Transverse colon (tissue), 4 donors: ENCODE data around the gene FKBP2. TPM values are rescaled to one million over a fixed set of nuclear protein-coding genes. Genes with fewer than 3 reads are reported as not detected.

Experiments used
- DNase-seq: peaks from one replicate; pipeline ENCODE4 v3.0.0-alpha.2; 2019
- H3K27ac ChIP-seq, 4 donors: fragments of 200-600 bp; sonication (generic); 2 replicates each; pipeline ENCODE4 v1.5.1; 2016 to 2018; ENCODE audit warnings: inconsistent platforms in 4 of 4
- H3K27me3 ChIP-seq: fragments of 200-600 bp; sonication (generic); 2 replicates; pipeline ENCODE4 v1.5.1; 2017; ENCODE audit warnings: inconsistent platforms
- H3K36me3 ChIP-seq, 4 donors: fragments of 200-600 bp; sonication (generic); 2 replicates each; pipeline ENCODE4 v1.5.1; 2017 to 2019; ENCODE audit warnings: inconsistent platforms in 4 of 4
- H3K4me1 ChIP-seq, 4 donors: fragments of 200-600 bp; sonication (generic); 2 replicates each; pipeline ENCODE4 v1.5.1; 2017 to 2020; ENCODE audit warnings: inconsistent platforms in 4 of 4
- H3K4me3 ChIP-seq, 4 donors: fragments of 200-600 bp; sonication (generic); 1 replicate in 1 of 4; 2 replicates in 3 of 4; pipeline versions ENCODE4 v1.5.1 to v1.6.1; 2017 to 2019; ENCODE audit warnings: inconsistent platforms in 4 of 4
- H3K9me3 ChIP-seq, 2 donors: fragments of 200-600 bp; sonication (generic); 2 replicates each; pipeline ENCODE4 v1.5.1; 2017 to 2019; ENCODE audit warnings: inconsistent platforms in 2 of 2
- EP300 ChIP-seq: sonication (generic); formaldehyde crosslinking; IDR thresholded peaks from one replicate; pipeline ENCODE4 v1.6.1; 2017; ENCODE audit warnings: antibody characterized with exemption, low read depth
- POLR2A ChIP-seq: fragments of 450-650 bp; IDR thresholded peaks from one replicate; pipeline ENCODE4 v1.6.1; 2016; ENCODE audit warnings: antibody characterized with exemption, mild to moderate bottlenecking, moderate library complexity
- POLR2AphosphoS5 ChIP-seq, 3 donors: sonication (generic); formaldehyde crosslinking; IDR thresholded peaks; one replicate each; pipeline ENCODE4 v1.6.1; 2016; ENCODE audit warnings: antibody characterized with exemption in 3 of 3
- WGBS, 2 donors: methylation state at CpG; one replicate each; pipeline ENCODE4 v1.1.5; 2018; ENCODE audit warnings: low coverage in 1 of 2; 5-methylcytosine and 5-hydroxymethylcytosine counted together
- in situ Hi-C, 4 donors: fragments of 200-750 bp; cut with MboI; loops; one replicate each; pipeline versions ENCODE4 v1.15.0 to v1.15.1; 2017; ENCODE audit warnings: low sequenced_read_pairs in 3 of 4, low pct_ligation_motif_present in 1 of 4, low pct_unique_long_range_greater_than_20kb in 1 of 4
- intact Hi-C: fragments of 100-400 bp; cut with DNase I; formaldehyde crosslinking; loops from one replicate; pipeline ENCODE4 v1.15.1; 2023; ENCODE audit warnings: low total_unique reads
- total RNA-seq, 4 donors: library from RNA; depleted of rRNA; stranded (reverse); fragments of >200 nt; gene quantifications; one replicate each; pipeline ENCODE4 v1.1.0, GENCODE V29; 2016
- TF ChIP-seq, protein P1 (sequence below), 5 experiments: fragments of 200-600 bp in 3 of 5; fragments of 450-650 bp in 2 of 5; sonication (generic) in 3 of 5; IDR thresholded peaks; 1 replicate in 2 of 5; 2 replicates in 3 of 5; pipeline ENCODE4 v1.5.1; 2016 to 2017; ENCODE audit warnings: antibody characterized with exemption in 5 of 5, inconsistent platforms in 3 of 5, mild to moderate bottlenecking in 2 of 5, moderate library complexity in 1 of 5

The FKBP2 gene
- total RNA-seq, 4 donors from 2014 or later, result 63.6 to 203 (median 102) TPM

DNA sequence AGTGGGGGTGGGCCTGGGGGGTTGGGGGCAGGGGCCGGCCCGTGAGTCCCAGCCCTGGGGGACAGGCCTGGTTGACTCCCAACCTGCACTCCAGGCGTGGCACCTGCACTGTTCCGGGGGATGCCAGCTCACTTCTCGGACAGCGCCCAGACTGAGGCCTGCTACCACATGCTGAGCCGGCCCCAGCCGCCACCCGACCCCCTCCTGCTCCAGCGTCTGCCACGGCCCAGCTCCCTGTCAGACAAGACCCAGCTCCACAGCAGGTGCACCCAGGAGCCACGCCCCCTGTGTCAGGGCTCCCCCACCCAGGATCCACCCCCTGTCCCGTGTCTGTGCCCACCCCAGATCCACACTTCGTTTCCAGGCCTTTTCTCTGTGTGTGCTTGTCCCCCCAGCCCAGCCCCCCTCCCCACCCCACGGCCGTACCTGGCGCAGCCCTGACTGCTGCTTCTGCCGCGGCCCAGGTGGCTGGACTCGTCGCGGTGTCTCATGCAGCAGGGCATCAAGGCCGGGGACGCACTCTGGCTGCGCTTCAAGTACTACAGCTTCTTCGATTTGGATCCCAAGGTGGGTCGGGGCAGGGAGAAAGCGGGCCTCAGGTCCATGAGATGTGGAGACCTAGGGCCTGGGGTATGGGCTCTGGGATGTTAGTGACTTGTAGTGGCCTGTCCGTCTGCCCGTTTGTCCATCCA, 29.6 kb upstream of the FKBP2 start:
- H3K36me3 ChIP-seq, result peaks cover 0 to 5% (median 0%) of the 10 kb centered on the region in 4 donors
- H3K27me3 ChIP-seq, result no peaks in the 10 kb centered on the region
- no peaks in the 10 kb centered on the region for H3K9me3 ChIP-seq
- intact Hi-C loops (no loop called here), in situ Hi-C loops (no loop called here)
- TF ChIP-seq POLR2A, result no peak
- TF ChIP-seq EP300, result no peak
- TF ChIP-seq, protein P1, sequence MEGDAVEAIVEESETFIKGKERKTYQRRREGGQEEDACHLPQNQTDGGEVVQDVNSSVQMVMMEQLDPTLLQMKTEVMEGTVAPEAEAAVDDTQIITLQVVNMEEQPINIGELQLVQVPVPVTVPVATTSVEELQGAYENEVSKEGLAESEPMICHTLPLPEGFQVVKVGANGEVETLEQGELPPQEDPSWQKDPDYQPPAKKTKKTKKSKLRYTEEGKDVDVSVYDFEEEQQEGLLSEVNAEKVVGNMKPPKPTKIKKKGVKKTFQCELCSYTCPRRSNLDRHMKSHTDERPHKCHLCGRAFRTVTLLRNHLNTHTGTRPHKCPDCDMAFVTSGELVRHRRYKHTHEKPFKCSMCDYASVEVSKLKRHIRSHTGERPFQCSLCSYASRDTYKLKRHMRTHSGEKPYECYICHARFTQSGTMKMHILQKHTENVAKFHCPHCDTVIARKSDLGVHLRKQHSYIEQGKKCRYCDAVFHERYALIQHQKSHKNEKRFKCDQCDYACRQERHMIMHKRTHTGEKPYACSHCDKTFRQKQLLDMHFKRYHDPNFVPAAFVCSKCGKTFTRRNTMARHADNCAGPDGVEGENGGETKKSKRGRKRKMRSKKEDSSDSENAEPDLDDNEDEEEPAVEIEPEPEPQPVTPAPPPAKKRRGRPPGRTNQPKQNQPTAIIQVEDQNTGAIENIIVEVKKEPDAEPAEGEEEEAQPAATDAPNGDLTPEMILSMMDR (IDR thresholded peaks at IDR 0.05), result no peak
- TF ChIP-seq POLR2AphosphoS5 (IDR thresholded peaks at IDR 0.05), result no peak
- H3K4me1 ChIP-seq, result peaks cover 0 to 16% (median 11%) of the 10 kb centered on the region in 4 donors
- H3K27ac ChIP-seq, result no peak overlapping the region
- WGBS, 2 donors, result 83 to 100% methylated on average over 1 to 27 of the region's 30 CpGs
- no peak overlapping the region for H3K4me3 ChIP-seq
- DNase-seq, result no peak

- Histone ChIP-seq H3K27ac (no peak overlapping the region), H3K9me3 (no peaks in the 10 kb centered on the region), H3K27me3 (no peaks in the 10 kb centered on the region), H3K4me1 (no peaks in the 10 kb centered on the region), H3K36me3 (peaks cover 0 to 5% (median 0%) of the 10 kb centered on the region in 4 donors), H3K4me3 (no peak overlapping the region)
- DNase-seq, result no peak
- 84 to 89% methylated on average over 1 to 6 of the region's 6 CpGs for WGBS, 2 donors
- in situ Hi-C loops, result no loop called here
- TF ChIP-seq, protein P1 (IDR thresholded peaks at IDR 0.05), result no peak
- TF ChIP-seq POLR2AphosphoS5 (IDR thresholded peaks at IDR 0.05) (no peak), EP300 (no peak), POLR2A (no peak)
- intact Hi-C loops, result no loop called here
These were observed 24.0 kb upstream of the FKBP2 start for GRCh38 chr11:64216879-64217278.

DNA sequence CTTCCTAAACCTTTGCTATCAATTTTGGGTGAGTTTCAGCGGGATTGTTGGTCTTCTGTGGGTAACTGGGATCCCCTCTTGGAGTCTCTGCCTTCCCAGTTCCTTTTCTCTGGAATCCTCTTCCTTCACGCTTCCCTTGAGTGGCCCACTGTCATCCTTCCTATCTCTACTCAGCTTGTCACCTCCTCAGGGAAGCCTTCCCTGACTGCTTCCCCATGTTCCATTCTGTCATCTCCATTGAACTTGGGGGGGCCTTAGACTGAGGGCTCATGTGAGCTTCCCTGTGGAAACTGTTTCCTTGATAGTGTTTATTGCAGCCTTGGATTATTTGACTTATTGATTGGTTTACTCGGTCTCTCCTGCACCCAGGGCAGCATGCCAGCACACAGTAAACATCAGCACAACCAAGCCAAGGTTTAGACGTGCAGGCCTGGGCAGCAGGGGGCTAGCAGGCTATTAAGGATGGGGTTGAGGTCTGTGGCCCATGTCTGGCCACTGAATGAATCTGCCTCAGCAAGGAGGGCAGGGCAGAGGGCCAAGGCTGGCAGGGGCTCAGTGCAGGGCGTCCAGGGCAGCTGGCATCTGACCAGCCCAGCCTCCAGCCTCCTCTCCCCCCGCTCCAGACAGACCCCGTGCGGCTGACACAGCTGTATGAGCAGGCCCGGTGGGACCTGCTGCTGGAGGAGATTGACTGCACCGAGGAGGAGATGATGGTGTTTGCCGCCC, 22.1 kb upstream of the FKBP2 start:
- no peak for DNase-seq
- Histone ChIP-seq H3K4me3 (no peak overlapping the region), H3K9me3 (no peaks in the 10 kb centered on the region), H3K27me3 (no peaks in the 10 kb centered on the region), H3K27ac (no peak overlapping the region), H3K4me1 (no peaks in the 10 kb centered on the region), H3K36me3 (peaks cover 0 to 5% (median 0%) of the 10 kb centered on the region in 4 donors)
- intact Hi-C loops (no loop called here), in situ Hi-C loops (no loop called here)
- TF ChIP-seq, protein P1 (IDR thresholded peaks at IDR 0.05), result no peak
- no peak for TF ChIP-seq EP300
- no peak for TF ChIP-seq POLR2AphosphoS5 (IDR thresholded peaks at IDR 0.05)
- no peak for TF ChIP-seq POLR2A
- 66 to 87% methylated on average over 2 to 4 of the region's 11 CpGs for WGBS, 2 donors

DNA sequence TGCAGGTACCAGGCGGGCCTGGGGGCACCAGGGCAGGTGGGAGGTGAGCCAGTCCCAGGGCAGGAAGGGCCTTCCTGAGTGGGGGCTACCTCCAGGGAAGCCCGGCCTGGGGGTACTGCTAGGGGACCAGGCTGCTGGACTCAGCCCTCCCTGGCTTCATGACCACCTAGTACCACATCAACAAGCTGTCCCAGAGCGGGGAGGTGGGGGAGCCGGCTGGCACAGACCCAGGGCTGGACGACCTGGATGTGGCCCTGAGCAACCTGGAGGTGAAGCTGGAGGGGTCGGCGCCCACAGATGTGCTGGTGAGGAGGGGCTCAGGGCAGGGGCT, 21.6 kb upstream of the FKBP2 start:
- H3K27me3 ChIP-seq, result no peaks in the 10 kb centered on the region
- no peaks in the 10 kb centered on the region for H3K9me3 ChIP-seq
- no peak for TF ChIP-seq POLR2A
- TF ChIP-seq, protein P1 (IDR thresholded peaks at IDR 0.05), result no peak
- no peak for TF ChIP-seq EP300
- TF ChIP-seq POLR2AphosphoS5 (IDR thresholded peaks at IDR 0.05), result no peak
- WGBS, 2 donors, result 93% methylated on average over 6 of the region's 7 CpGs; no CpG with 5 or more reads in 1 of the 2 donors
- H3K27ac ChIP-seq, result no peak overlapping the region
- DNase-seq, result no peak
- no peak overlapping the region for H3K4me3 ChIP-seq
- H3K36me3 ChIP-seq, result peaks cover 0 to 5% (median 0%) of the 10 kb centered on the region in 4 donors
- H3K4me1 ChIP-seq, result no peaks in the 10 kb centered on the region
- in situ Hi-C loops, result no loop called here
- intact Hi-C loops, result no loop called here
